Measurements from ENCODE around the gene CRYGN.

CRYGN gene

GRCh38 chr7:151394076-151395035, 45.6 kb downstream of the CRYGN start:
- no peak for DNase-seq (ENCODE audit: extremely low read depth, insufficient read length)
- Histone ChIP-seq H3K4me3 (replicated peaks; ENCODE audit: low read depth, low read length) (no peak overlapping the region), H3K36me3 (ENCODE audit: control insufficient read depth, insufficient read depth, low read length) (no peaks in the 10 kb centered on the region), H3K27me3 (replicated peaks; ENCODE audit: control insufficient read depth, insufficient read depth, low read length) (no peaks in the 10 kb centered on the region; the same call in 1 of the 2 replicates)
- TF ChIP-seq CTCF (IDR thresholded peaks at IDR 0.05; ENCODE audit: insufficient read depth, low read length, poor library complexity, severe bottlenecking): no peak

GRCh38 chr7:151393031-151393977, 46.6 kb downstream of the CRYGN start:
- DNase-seq (ENCODE audit: extremely low read depth, insufficient read length): no peak

GRCh38 chr7:151392426-151392825, 47.5 kb downstream of the CRYGN start:
- Histone ChIP-seq H3K36me3 (ENCODE audit: control insufficient read depth, insufficient read depth, low read length) (no peaks in the 10 kb centered on the region), H3K27me3 (replicated peaks; ENCODE audit: control insufficient read depth, insufficient read depth, low read length) (no peaks in the 10 kb centered on the region; the same call in none of the 2 replicates), H3K4me3 (replicated peaks; ENCODE audit: low read depth, low read length) (no peak overlapping the region)
- TF ChIP-seq CTCF (IDR thresholded peaks at IDR 0.05; ENCODE audit: insufficient read depth, low read length, poor library complexity, severe bottlenecking): no peak
- DNase-seq (ENCODE audit: extremely low read depth, insufficient read length): no peak

More at GRCh38 chr7:151393031-151393977, 46.6 kb downstream of the CRYGN start:
- no peaks in the 10 kb centered on the region; the same call in 1 of the 2 replicates for H3K27me3 ChIP-seq (replicated peaks; ENCODE audit: control insufficient read depth, insufficient read depth, low read length)
- no peaks in the 10 kb centered on the region for H3K36me3 ChIP-seq (ENCODE audit: control insufficient read depth, insufficient read depth, low read length)
- H3K4me3 ChIP-seq (replicated peaks; ENCODE audit: low read depth, low read length): no peak overlapping the region
- no peak for TF ChIP-seq CTCF (IDR thresholded peaks at IDR 0.05; ENCODE audit: insufficient read depth, low read length, poor library complexity, severe bottlenecking)

- Histone ChIP-seq H3K4me3 (replicated peaks; ENCODE audit: low read depth, low read length) (no peak overlapping the region), H3K36me3 (ENCODE audit: control insufficient read depth, insufficient read depth, low read length) (no peaks in the 10 kb centered on the region), H3K27me3 (replicated peaks; ENCODE audit: control insufficient read depth, insufficient read depth, low read length) (no peaks in the 10 kb centered on the region; the same call in none of the 2 replicates)
- no peak for TF ChIP-seq CTCF (IDR thresholded peaks at IDR 0.05; ENCODE audit: insufficient read depth, low read length, poor library complexity, severe bottlenecking)
- no peak for DNase-seq (ENCODE audit: extremely low read depth, insufficient read length)
Observed at GRCh38 chr7:151392002-151392401, 47.9 kb downstream of the CRYGN start.

- Histone ChIP-seq H3K36me3 (ENCODE audit: control insufficient read depth, insufficient read depth, low read length) (no peaks in the 10 kb centered on the region), H3K27me3 (replicated peaks; ENCODE audit: control insufficient read depth, insufficient read depth, low read length) (no peaks in the 10 kb centered on the region; the same call in none of the 2 replicates), H3K4me3 (replicated peaks; ENCODE audit: low read depth, low read length) (no peak overlapping the region)
- no peak for DNase-seq (ENCODE audit: extremely low read depth, insufficient read length)
- no peak for TF ChIP-seq CTCF (IDR thresholded peaks at IDR 0.05; ENCODE audit: insufficient read depth, low read length, poor library complexity, severe bottlenecking)
Observed at GRCh38 chr7:151391358-151391730, 48.6 kb downstream of the CRYGN start.

All from GM06990 (cell line).